Stimulated activated CD4-positive, alpha-beta T cell treated with anti-CD3 and anti-CD28 coated beads, Interleukin-1b, Interleukin-23, amount 100 ng/mL, for 48 hours (primary cell): ENCODE data around the gene ROCK2.
"Not testable (repeated sequence)": the region's sequence is repeated elsewhere in the genome, so short reads cannot be mapped to it uniquely, and the experiment has no call there.

Experiments
- DNase-seq: peaks from one replicate; pipeline ENCODE4 v3.0.0-alpha.2; 2020

The ROCK2 gene

GRCh38 chr2:11305958-11306357 lies 38.5 kb downstream of the ROCK2 start:
- no peak for DNase-seq

GRCh38 chr2:11305338-11305737 lies 39.1 kb downstream of the ROCK2 start:
- DNase-seq: no peak

GRCh38 chr2:11304476-11304875 lies 40.0 kb downstream of the ROCK2 start:
- no peak for DNase-seq

GRCh38 chr2:11303290-11304013 lies 41.0 kb downstream of the ROCK2 start:
- no peak for DNase-seq

GRCh38 chr2:11299439-11299838 lies 45.0 kb downstream of the ROCK2 start:
- DNase-seq: no peak

- no peak for DNase-seq
These were observed 45.8 kb downstream of the ROCK2 start for GRCh38 chr2:11298592-11298991.

GRCh38 chr2:11296401-11296800 lies 48.0 kb downstream of the ROCK2 start:
- no peak for DNase-seq

- no peak for DNase-seq
These were observed 51.8 kb downstream of the ROCK2 start for GRCh38 chr2:11292464-11293255.

GRCh38 chr2:11290713-11291112 lies 53.7 kb downstream of the ROCK2 start:
- DNase-seq: no peak

GRCh38 chr2:11290211-11290610 lies 54.2 kb downstream of the ROCK2 start:
- no peak for DNase-seq

- no peak for DNase-seq
These were observed 56.0 kb downstream of the ROCK2 start for GRCh38 chr2:11288431-11288830.

- DNase-seq: no peak
These were observed 57.7 kb downstream of the ROCK2 start for GRCh38 chr2:11286749-11287148.

- DNase-seq: no peak
These were observed 58.1 kb downstream of the ROCK2 start for GRCh38 chr2:11286323-11286722.

- DNase-seq: no peak
These were observed 58.9 kb downstream of the ROCK2 start for GRCh38 chr2:11285499-11285898.

GRCh38 chr2:11281186-11281585 lies 63.2 kb downstream of the ROCK2 start:
- no peak for DNase-seq

- DNase-seq: no peak
These were observed 63.7 kb downstream of the ROCK2 start for GRCh38 chr2:11280713-11281112.

GRCh38 chr2:11279398-11279797 lies 65.0 kb downstream of the ROCK2 start:
- DNase-seq: no peak

- DNase-seq: no peak
These were observed 66.2 kb downstream of the ROCK2 start for GRCh38 chr2:11278219-11278618.

GRCh38 chr2:11275910-11276309 lies 68.5 kb downstream of the ROCK2 start:
- DNase-seq: no peak

- DNase-seq: no peak
These were observed 73.5 kb downstream of the ROCK2 start for GRCh38 chr2:11270891-11271290.

GRCh38 chr2:11267931-11268330 lies 76.5 kb downstream of the ROCK2 start:
- DNase-seq: no peak

GRCh38 chr2:11264818-11265217 lies 79.6 kb downstream of the ROCK2 start:
- no peak for DNase-seq

GRCh38 chr2:11264007-11264406 lies 80.4 kb downstream of the ROCK2 start:
- no peak for DNase-seq

- no peak for DNase-seq
These were observed 81.3 kb downstream of the ROCK2 start for GRCh38 chr2:11263177-11263576.

- DNase-seq: not testable (repeated sequence)
These were observed 82.0 kb downstream of the ROCK2 start for GRCh38 chr2:11262438-11262837.
